HG03060 (cell line): ENCODE measurements around the gene ZNF771.

Experiments
- ATAC-seq: cut with Tn5 transposase; IDR thresholded peaks from one replicate; pipeline ENCODE4 v1.9.1; 2021; ENCODE audit warnings: low read depth, moderate number of reproducible peaks; ENCODE audit not compliant: unreplicated experiment

Gene ZNF771

GRCh38 chr16:30397776-30398660 is 9.4 kb upstream of the ZNF771 start:
- ATAC-seq, result no peak

GRCh38 chr16:30398661-30399434 is 8.6 kb upstream of the ZNF771 start:
- ATAC-seq, result no peak

- ATAC-seq, result no peak
These were observed 7.8 kb upstream of the ZNF771 start for GRCh38 chr16:30399435-30400186.

GRCh38 chr16:30401768-30402425 is 5.5 kb upstream of the ZNF771 start:
- ATAC-seq, result no peak

GRCh38 chr16:30406795-30407101 is 658 bp upstream of the ZNF771 start:
- ATAC-seq, result no peak

- no peak for ATAC-seq
These were observed 563 bp downstream of the ZNF771 start for GRCh38 chr16:30407804-30408534.

- ATAC-seq, result no peak
These were observed 2.0 kb downstream of the ZNF771 start for GRCh38 chr16:30409125-30410060.

- ATAC-seq, result no peak
These were observed 5.9 kb downstream of the ZNF771 start for GRCh38 chr16:30413112-30413806.

- ATAC-seq, result no peak
These were observed 6.8 kb downstream of the ZNF771 start for GRCh38 chr16:30414159-30414558.

GRCh38 chr16:30416047-30416603 is 8.7 kb downstream of the ZNF771 start:
- ATAC-seq, result no peak

- no peak for ATAC-seq
These were observed 9.5 kb downstream of the ZNF771 start for GRCh38 chr16:30416624-30417528.

GRCh38 chr16:30417529-30418349 is 10.3 kb downstream of the ZNF771 start:
- ATAC-seq, result peak; percentile 55

- ATAC-seq, result no peak
These were observed 11.2 kb downstream of the ZNF771 start for GRCh38 chr16:30418350-30419181.

GRCh38 chr16:30421010-30421409 is 13.6 kb downstream of the ZNF771 start:
- ATAC-seq, result no peak

- ATAC-seq, result no peak
These were observed 20.6 kb downstream of the ZNF771 start for GRCh38 chr16:30428055-30428454.

- no peak for ATAC-seq
These were observed 21.9 kb downstream of the ZNF771 start for GRCh38 chr16:30429418-30429677.
